GM12878 (cell line): ENCODE measurements around the gene ANO6. TPM values are rescaled to one million over a fixed set of nuclear protein-coding genes. Genes with fewer than 3 reads are reported as not detected.

ENCODE experiments used
- BMI1 ChIP-seq: fragments of 450-650 bp; IDR thresholded peaks from 2 replicates; pipeline ENCODE4 v1.6.1; 2016; ENCODE audit warnings: mild to moderate bottlenecking, moderate library complexity, borderline replicate concordance
- CHD2 ChIP-seq: IDR thresholded peaks from 2 replicates; pipeline ENCODE4 v1.6.1; 2011; ENCODE audit warnings: low read depth, low read length, improper control_type of control experiment, borderline replicate concordance
- CREB1 ChIP-seq: IDR thresholded peaks from 2 replicates; pipeline ENCODE4 v1.6.1; 2012; ENCODE audit warnings: low read depth, mild to moderate bottlenecking, inconsistent platforms
- FOXM1 ChIP-seq: IDR thresholded peaks from 2 replicates; pipeline ENCODE4 v1.6.1; 2012; ENCODE audit warnings: low read depth, mild to moderate bottlenecking, inconsistent platforms, low read length, moderate library complexity
- GABPA ChIP-seq: IDR thresholded peaks from 2 replicates; pipeline ENCODE4 v1.6.1; 2014; ENCODE audit warnings: antibody characterized with exemption, low read depth, mild to moderate bottlenecking, inconsistent platforms
- KAT2A ChIP-seq: conservative IDR thresholded peaks from 2 replicates; pipeline ENCODE4 v1.6.1; 2011; ENCODE audit warnings: low read depth, low read length; ENCODE audit not compliant: control insufficient read depth
- NR2F1 ChIP-seq: fragments of 450-650 bp; conservative IDR thresholded peaks from 2 replicates; pipeline ENCODE4 v1.6.1; 2017; ENCODE audit warnings: mild to moderate bottlenecking
- PAX8 ChIP-seq: fragments of 450-650 bp; IDR thresholded peaks from 2 replicates; pipeline ENCODE4 v1.6.1; 2017; ENCODE audit warnings: mild to moderate bottlenecking, moderate library complexity
- RB1 ChIP-seq: fragments of 450-650 bp; formaldehyde crosslinking; IDR thresholded peaks from 2 replicates; pipeline ENCODE4 v1.6.1; 2017; ENCODE audit warnings: mild to moderate bottlenecking, borderline replicate concordance
- RELA ChIP-seq: fragments of 450-650 bp; IDR thresholded peaks from 2 replicates; pipeline ENCODE4 v1.8.0; 2014; ENCODE audit warnings: borderline replicate concordance; ENCODE audit not compliant: partially characterized antibody
- SP1 ChIP-seq: IDR thresholded peaks from one replicate; pipeline ENCODE4 v1.6.1; 2011; ENCODE audit warnings: low read depth, low read length
- SRF ChIP-seq, 2 experiments: IDR thresholded peaks; 2 replicates each; pipeline ENCODE4 v1.6.1; 2011; ENCODE audit warnings: low read depth in 2 of 2, low read length in 2 of 2, mild to moderate bottlenecking in 1 of 2, moderate library complexity in 1 of 2
- SUZ12 ChIP-seq: fragments of 200-600 bp; sonication (generic); IDR thresholded peaks from one replicate; pipeline ENCODE4 v1.6.1; 2018; ENCODE audit warnings: antibody characterized with exemption, mild to moderate bottlenecking; ENCODE audit not compliant: unreplicated experiment
- USF1 ChIP-seq: IDR thresholded peaks from 2 replicates; pipeline ENCODE4 v1.6.1; 2011; ENCODE audit warnings: borderline replicate concordance, low read depth, mild to moderate bottlenecking, moderate library complexity, mixed read lengths, low read length; ENCODE audit not compliant: insufficient read depth; ENCODE audit errors: extremely low read length
- WRNIP1 ChIP-seq: IDR thresholded peaks from 2 replicates; pipeline ENCODE4 v1.6.1; 2011; ENCODE audit warnings: low read depth, low read length, improper control_type of control experiment, borderline replicate concordance
- ZNF687 ChIP-seq: fragments of 450-650 bp; IDR thresholded peaks from 2 replicates; pipeline ENCODE4 v1.6.1; 2017; ENCODE audit warnings: mild to moderate bottlenecking, moderate library complexity
- polyA plus RNA-seq, 11 experiments: library from polyadenylated mRNA; depleted of rRNA in 4 of 11; unstranded in 6 of 11; stranded (reverse) in 5 of 11; fragments of >200 nt; fragmentation: Nextera tagmentation in 4 of 11; fragmentation: Illumina TruSeq in 1 of 11; extraction: Ambion mirVana in 4 of 11; extraction: Trizol in 1 of 11; gene quantifications; 1 replicate in 1 of 11; 2 replicates in 10 of 11; pipeline versions ENCODE4 v1.2.1 to v1.2.3, GENCODE V29; 2011 to 2016; ENCODE audit warnings: inconsistent platforms in 2 of 11, missing spikeins in 2 of 11, low read depth in 1 of 11
- total RNA-seq, 4 experiments: library from RNA; depleted of rRNA in 3 of 4; stranded (reverse); fragments of >200 nt in 3 of 4; fragmentation: Illumina TruSeq in 1 of 4; extraction: Trizol in 1 of 4; gene quantifications; 2 replicates each; pipeline versions ENCODE4 v1.2.1 to v1.2.3, GENCODE V29; 2013 to 2021
- TF ChIP-seq, protein P1 (sequence below): fragments of 450-650 bp; IDR thresholded peaks from 2 replicates; pipeline ENCODE4 v1.6.1; 2018; ENCODE audit warnings: mild to moderate bottlenecking, low read depth, moderate library complexity; ENCODE audit not compliant: partially characterized antibody

ANO6 gene
- total and polyA plus RNA-seq, 10 of the 15 experiments (the other 5 are each of a cell fraction or from before 2014, with no cell fraction given), result 4.6 to 30.3 (median 26.0) TPM

DNA sequence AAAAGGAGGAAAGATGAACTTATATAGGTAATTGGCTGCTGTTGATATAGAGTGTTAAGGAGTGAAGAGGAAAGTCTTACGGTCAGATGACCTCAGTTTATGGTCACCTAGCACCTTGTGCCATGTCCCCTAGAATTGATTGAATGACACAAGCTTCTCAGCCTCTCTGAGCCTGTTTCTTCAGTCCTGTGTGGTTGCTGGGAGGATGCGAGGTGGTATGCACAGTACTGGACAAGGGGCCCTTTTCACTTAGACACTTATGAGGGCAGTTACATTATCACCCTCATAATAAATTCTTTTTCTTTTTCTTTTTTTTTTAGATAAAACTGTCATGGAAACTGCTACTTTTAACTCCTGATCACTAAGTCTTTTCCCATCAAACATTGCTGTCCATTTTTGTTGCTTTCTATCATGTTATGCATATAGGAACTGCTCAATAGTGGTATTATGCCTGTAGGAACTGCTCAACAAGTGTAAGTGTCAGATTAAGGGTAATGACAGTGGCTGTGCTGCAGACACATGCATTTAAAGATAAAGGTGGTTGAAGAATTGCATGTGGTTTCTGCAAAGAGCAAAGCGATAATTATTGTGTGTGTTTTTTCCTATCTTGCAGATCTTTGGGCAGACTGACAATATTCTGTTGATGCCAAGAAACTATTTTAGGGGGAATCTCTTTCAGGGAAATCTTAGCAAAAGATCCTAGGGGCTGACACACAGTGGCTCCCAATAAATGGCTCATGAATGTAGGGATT lies 11.6 kb downstream of the ANO6 start (continued):
- TF ChIP-seq, protein P1, sequence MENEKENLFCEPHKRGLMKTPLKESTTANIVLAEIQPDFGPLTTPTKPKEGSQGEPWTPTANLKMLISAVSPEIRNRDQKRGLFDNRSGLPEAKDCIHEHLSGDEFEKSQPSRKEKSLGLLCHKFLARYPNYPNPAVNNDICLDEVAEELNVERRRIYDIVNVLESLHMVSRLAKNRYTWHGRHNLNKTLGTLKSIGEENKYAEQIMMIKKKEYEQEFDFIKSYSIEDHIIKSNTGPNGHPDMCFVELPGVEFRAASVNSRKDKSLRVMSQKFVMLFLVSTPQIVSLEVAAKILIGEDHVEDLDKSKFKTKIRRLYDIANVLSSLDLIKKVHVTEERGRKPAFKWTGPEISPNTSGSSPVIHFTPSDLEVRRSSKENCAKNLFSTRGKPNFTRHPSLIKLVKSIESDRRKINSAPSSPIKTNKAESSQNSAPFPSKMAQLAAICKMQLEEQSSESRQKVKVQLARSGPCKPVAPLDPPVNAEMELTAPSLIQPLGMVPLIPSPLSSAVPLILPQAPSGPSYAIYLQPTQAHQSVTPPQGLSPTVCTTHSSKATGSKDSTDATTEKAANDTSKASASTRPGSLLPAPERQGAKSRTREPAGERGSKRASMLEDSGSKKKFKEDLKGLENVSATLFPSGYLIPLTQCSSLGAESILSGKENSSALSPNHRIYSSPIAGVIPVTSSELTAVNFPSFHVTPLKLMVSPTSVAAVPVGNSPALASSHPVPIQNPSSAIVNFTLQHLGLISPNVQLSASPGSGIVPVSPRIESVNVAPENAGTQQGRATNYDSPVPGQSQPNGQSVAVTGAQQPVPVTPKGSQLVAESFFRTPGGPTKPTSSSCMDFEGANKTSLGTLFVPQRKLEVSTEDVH, result no peak
- TF ChIP-seq SRF (IDR thresholded peaks at IDR 0.05; ENCODE audit: low read depth in 2 of 2, low read length in 2 of 2) (no peak), WRNIP1 (no peak), RB1 (no peak), CREB1 (no peak), PAX8 (no peak), GABPA (no peak), KAT2A (no peak), USF1 (no peak), SUZ12 (no peak), BMI1 (no peak), FOXM1 (no peak), SP1 (no peak), RELA (no peak), CHD2 (no peak), ZNF687 (no peak), NR2F1 (no peak)
